Measurements from ENCODE around the gene FAM110D.
A peak's percentile ranks its signal among the peaks of the same experiment; 100 is the strongest.

Gene FAM110D

GRCh38 chr1:26111530-26112406 lies 47.1 kb upstream of the FAM110D start, which contains the start of gene PDIK1L:
Gene PDIK1L (plus strand): TSS chr1:26111824. CDS start chr1:26114309, 2,485 bp downstream.
- TF ChIP-seq TEAD4 (IDR thresholded peaks at IDR 0.05) (no peak), EGR1 (IDR thresholded peaks at IDR 0.05) (no peak), EP300 (IDR thresholded peaks at IDR 0.05; ENCODE audit: borderline replicate concordance) (no peak), NFIC (IDR thresholded peaks at IDR 0.05) (0 out of 2 replicates have a peak, but pooled peaks have one; percentile 5), TAF1 (IDR thresholded peaks at IDR 0.05; ENCODE audit: low read depth) (peak; percentile 81), REST (IDR thresholded peaks at IDR 0.05; ENCODE audit: low read depth) (no peak), USF1 (IDR thresholded peaks at IDR 0.05) (peak; percentile 51), MAX (IDR thresholded peaks at IDR 0.05) (peak; percentile 76), FOXM1 (IDR thresholded peaks at IDR 0.05; ENCODE audit: borderline replicate concordance, low read depth) (no peak), RAD21 (IDR thresholded peaks at IDR 0.05; ENCODE audit: low read depth) (no peak), CREB1 (IDR thresholded peaks at IDR 0.05; ENCODE audit: low read depth) (0 out of 2 replicates have a peak, but pooled peaks have one; percentile 26), ZBTB7A (IDR thresholded peaks at IDR 0.05; ENCODE audit: low read depth) (no peak; the same call in 1 of the 2 replicates), CEBPB (IDR thresholded peaks at IDR 0.05) (no peak), YY1 (IDR thresholded peaks at IDR 0.05; ENCODE audit: low read depth) (peak; percentile 93), TCF12 (IDR thresholded peaks at IDR 0.05; ENCODE audit: low read depth) (no peak)

GRCh38 chr1:26112407-26112775 lies 46.5 kb upstream of the FAM110D start:
- TF ChIP-seq EP300 (IDR thresholded peaks at IDR 0.05; ENCODE audit: borderline replicate concordance), result no peak
- 0 out of 2 replicates have a peak, but pooled peaks have one; percentile 3 for TF ChIP-seq MAX (IDR thresholded peaks at IDR 0.05)

GRCh38 chr1:26114165-26114927 lies 44.5 kb upstream of the FAM110D start:
- TF ChIP-seq FOXM1 (IDR thresholded peaks at IDR 0.05; ENCODE audit: borderline replicate concordance, low read depth), result no peak
- no peak for TF ChIP-seq YY1 (IDR thresholded peaks at IDR 0.05; ENCODE audit: low read depth)
- no peak for TF ChIP-seq CREB1 (IDR thresholded peaks at IDR 0.05; ENCODE audit: low read depth)
- TF ChIP-seq TEAD4 (IDR thresholded peaks at IDR 0.05), result no peak
- TF ChIP-seq RAD21 (IDR thresholded peaks at IDR 0.05; ENCODE audit: low read depth), result no peak
- no peak for TF ChIP-seq TAF1 (IDR thresholded peaks at IDR 0.05; ENCODE audit: low read depth)

GRCh38 chr1:26119892-26120608 lies 38.8 kb upstream of the FAM110D start:
- TF ChIP-seq EGR1 (IDR thresholded peaks at IDR 0.05) (no peak), USF1 (IDR thresholded peaks at IDR 0.05) (no peak), ZBTB7A (IDR thresholded peaks at IDR 0.05; ENCODE audit: low read depth) (no peak)

- TF ChIP-seq TAF1 (IDR thresholded peaks at IDR 0.05; ENCODE audit: low read depth), result no peak
- no peak for TF ChIP-seq EP300 (IDR thresholded peaks at IDR 0.05; ENCODE audit: borderline replicate concordance)
- no peak for TF ChIP-seq CEBPB (IDR thresholded peaks at IDR 0.05)
- TF ChIP-seq USF1 (IDR thresholded peaks at IDR 0.05), result no peak
- no peak for TF ChIP-seq MAX (IDR thresholded peaks at IDR 0.05)
- TF ChIP-seq CREB1 (IDR thresholded peaks at IDR 0.05; ENCODE audit: low read depth), result no peak
- TF ChIP-seq TCF12 (IDR thresholded peaks at IDR 0.05; ENCODE audit: low read depth), result no peak
- TF ChIP-seq TEAD4 (IDR thresholded peaks at IDR 0.05), result no peak
- TF ChIP-seq RAD21 (IDR thresholded peaks at IDR 0.05; ENCODE audit: low read depth), result no peak
- TF ChIP-seq YY1 (IDR thresholded peaks at IDR 0.05; ENCODE audit: low read depth), result no peak
- TF ChIP-seq REST (IDR thresholded peaks at IDR 0.05; ENCODE audit: low read depth), result no peak
- no peak for TF ChIP-seq ZBTB7A (IDR thresholded peaks at IDR 0.05; ENCODE audit: low read depth)
- no peak for TF ChIP-seq NFIC (IDR thresholded peaks at IDR 0.05)
- no peak for TF ChIP-seq FOXM1 (IDR thresholded peaks at IDR 0.05; ENCODE audit: borderline replicate concordance, low read depth)
- no peak for TF ChIP-seq EGR1 (IDR thresholded peaks at IDR 0.05)
These were observed 36.8 kb upstream of the FAM110D start for GRCh38 chr1:26121854-26122773.

All from Ishikawa (cell line).